Ishikawa (cell line): ENCODE measurements around the gene FUBP1.

ENCODE experiments used
- CEBPB ChIP-seq: IDR thresholded peaks from 2 replicates; pipeline ENCODE4 v1.6.1; 2012
- CREB1 ChIP-seq: IDR thresholded peaks from 2 replicates; pipeline ENCODE4 v1.6.1; 2012; ENCODE audit warnings: low read depth
- EGR1 ChIP-seq: IDR thresholded peaks from 2 replicates; pipeline ENCODE4 v1.6.1; 2012
- EP300 ChIP-seq: IDR thresholded peaks from 2 replicates; pipeline ENCODE4 v1.6.1; 2012; ENCODE audit warnings: borderline replicate concordance
- FOXM1 ChIP-seq: IDR thresholded peaks from 2 replicates; pipeline ENCODE4 v1.6.1; 2012; ENCODE audit warnings: low read depth, borderline replicate concordance
- NFIC ChIP-seq: IDR thresholded peaks from 2 replicates; pipeline ENCODE4 v1.6.1; 2012
- RAD21 ChIP-seq: IDR thresholded peaks from 2 replicates; pipeline ENCODE4 v1.6.1; 2012; ENCODE audit warnings: low read depth
- TAF1 ChIP-seq: IDR thresholded peaks from 2 replicates; pipeline ENCODE4 v1.6.1; 2012; ENCODE audit warnings: low read depth, mild to moderate bottlenecking
- TCF12 ChIP-seq: IDR thresholded peaks from 2 replicates; pipeline ENCODE4 v1.6.1; 2012; ENCODE audit warnings: low read depth
- ZBTB7A ChIP-seq: IDR thresholded peaks from 2 replicates; pipeline ENCODE4 v1.6.1; 2012; ENCODE audit warnings: low read depth
- TF ChIP-seq, protein P1 (sequence below): IDR thresholded peaks from 2 replicates; pipeline ENCODE4 v1.6.1; 2012; ENCODE audit warnings: low read depth, mild to moderate bottlenecking
- TF ChIP-seq, protein P2 (sequence below): IDR thresholded peaks from 2 replicates; pipeline ENCODE4 v1.6.1; 2012

DNA sequence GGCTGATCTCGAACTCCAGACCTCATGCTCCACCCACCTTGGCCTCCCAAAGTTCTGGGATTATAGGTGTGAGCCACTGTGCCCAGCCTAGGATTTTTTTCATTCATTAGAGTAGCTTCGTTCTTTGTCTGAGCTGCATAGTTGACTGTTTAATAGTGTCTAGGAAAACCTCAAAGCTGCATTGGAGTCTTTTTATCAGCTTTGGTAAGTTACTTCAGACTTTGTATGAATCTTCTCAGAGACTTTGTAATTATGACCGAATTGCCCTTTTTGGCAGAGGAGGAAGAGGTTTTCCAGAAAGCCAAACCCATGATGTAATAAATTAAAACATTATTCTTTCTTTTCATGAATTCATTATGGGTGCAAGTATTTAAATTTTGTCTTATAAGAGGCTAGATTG lies 31.0 kb upstream of the FUBP1 start:
- TF ChIP-seq TAF1 (no peak), RAD21 (no peak), EP300 (no peak), ZBTB7A (no peak), EGR1 (no peak), CREB1 (no peak), TCF12 (no peak), NFIC (no peak), FOXM1 (no peak), CEBPB (no peak)
- TF ChIP-seq, protein P1, sequence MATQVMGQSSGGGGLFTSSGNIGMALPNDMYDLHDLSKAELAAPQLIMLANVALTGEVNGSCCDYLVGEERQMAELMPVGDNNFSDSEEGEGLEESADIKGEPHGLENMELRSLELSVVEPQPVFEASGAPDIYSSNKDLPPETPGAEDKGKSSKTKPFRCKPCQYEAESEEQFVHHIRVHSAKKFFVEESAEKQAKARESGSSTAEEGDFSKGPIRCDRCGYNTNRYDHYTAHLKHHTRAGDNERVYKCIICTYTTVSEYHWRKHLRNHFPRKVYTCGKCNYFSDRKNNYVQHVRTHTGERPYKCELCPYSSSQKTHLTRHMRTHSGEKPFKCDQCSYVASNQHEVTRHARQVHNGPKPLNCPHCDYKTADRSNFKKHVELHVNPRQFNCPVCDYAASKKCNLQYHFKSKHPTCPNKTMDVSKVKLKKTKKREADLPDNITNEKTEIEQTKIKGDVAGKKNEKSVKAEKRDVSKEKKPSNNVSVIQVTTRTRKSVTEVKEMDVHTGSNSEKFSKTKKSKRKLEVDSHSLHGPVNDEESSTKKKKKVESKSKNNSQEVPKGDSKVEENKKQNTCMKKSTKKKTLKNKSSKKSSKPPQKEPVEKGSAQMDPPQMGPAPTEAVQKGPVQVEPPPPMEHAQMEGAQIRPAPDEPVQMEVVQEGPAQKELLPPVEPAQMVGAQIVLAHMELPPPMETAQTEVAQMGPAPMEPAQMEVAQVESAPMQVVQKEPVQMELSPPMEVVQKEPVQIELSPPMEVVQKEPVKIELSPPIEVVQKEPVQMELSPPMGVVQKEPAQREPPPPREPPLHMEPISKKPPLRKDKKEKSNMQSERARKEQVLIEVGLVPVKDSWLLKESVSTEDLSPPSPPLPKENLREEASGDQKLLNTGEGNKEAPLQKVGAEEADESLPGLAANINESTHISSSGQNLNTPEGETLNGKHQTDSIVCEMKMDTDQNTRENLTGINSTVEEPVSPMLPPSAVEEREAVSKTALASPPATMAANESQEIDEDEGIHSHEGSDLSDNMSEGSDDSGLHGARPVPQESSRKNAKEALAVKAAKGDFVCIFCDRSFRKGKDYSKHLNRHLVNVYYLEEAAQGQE, result no peak
- TF ChIP-seq, protein P2, sequence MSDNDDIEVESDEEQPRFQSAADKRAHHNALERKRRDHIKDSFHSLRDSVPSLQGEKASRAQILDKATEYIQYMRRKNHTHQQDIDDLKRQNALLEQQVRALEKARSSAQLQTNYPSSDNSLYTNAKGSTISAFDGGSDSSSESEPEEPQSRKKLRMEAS, result no peak
